Endothelial cell of umbilical vein (primary cell): ENCODE data around the gene METTL1.

ENCODE experiments used
- CTCF ChIP-seq, 2 donors: IDR thresholded peaks; 1 replicate in 1 of 2; 2 replicates in 1 of 2; pipeline ENCODE4 v1.5.1; 2011; ENCODE audit warnings: low read length in 2 of 2, mild to moderate bottlenecking in 2 of 2, moderate library complexity in 2 of 2, control low read depth in 1 of 2, inconsistent platforms in 1 of 2, low read depth in 1 of 2; ENCODE audit not compliant: insufficient read depth in 1 of 2; ENCODE audit errors: extremely low read depth in 1 of 2
- EZH2 ChIP-seq: IDR thresholded peaks from 2 replicates; pipeline ENCODE4 v1.6.1; 2012; ENCODE audit warnings: borderline replicate concordance, low read depth, mild to moderate bottlenecking, moderate library complexity, low read length, inconsistent platforms; ENCODE audit not compliant: severe bottlenecking
- GATA2 ChIP-seq: IDR thresholded peaks from 2 replicates; pipeline ENCODE4 v1.7.0; 2011; ENCODE audit warnings: low read depth, mild to moderate bottlenecking, moderate library complexity, mixed read lengths, low read length; ENCODE audit not compliant: insufficient read length, insufficient read depth
- JUN ChIP-seq: IDR thresholded peaks from 2 replicates; pipeline ENCODE4 v1.6.1; 2011; ENCODE audit warnings: borderline replicate concordance, low read depth; ENCODE audit not compliant: insufficient read length, insufficient read depth
- MAX ChIP-seq: IDR thresholded peaks from 2 replicates; pipeline ENCODE4 v1.6.1; 2011; ENCODE audit not compliant: insufficient read depth, insufficient read length
- MYC ChIP-seq: IDR thresholded peaks from one replicate; pipeline ENCODE4 v1.6.1; 2011; ENCODE audit warnings: mild to moderate bottlenecking, low read depth, low read length
- POLR2A ChIP-seq: IDR thresholded peaks from 2 replicates; pipeline ENCODE4 v1.6.1; 2012; ENCODE audit warnings: low read depth, mild to moderate bottlenecking, control low read depth, low read length
- POLR2AphosphoS5 ChIP-seq: IDR thresholded peaks from 2 replicates; pipeline ENCODE4 v1.6.1; 2012; ENCODE audit warnings: low read depth, mild to moderate bottlenecking, control low read depth, low read length, moderate library complexity; ENCODE audit not compliant: insufficient read depth

DNA sequence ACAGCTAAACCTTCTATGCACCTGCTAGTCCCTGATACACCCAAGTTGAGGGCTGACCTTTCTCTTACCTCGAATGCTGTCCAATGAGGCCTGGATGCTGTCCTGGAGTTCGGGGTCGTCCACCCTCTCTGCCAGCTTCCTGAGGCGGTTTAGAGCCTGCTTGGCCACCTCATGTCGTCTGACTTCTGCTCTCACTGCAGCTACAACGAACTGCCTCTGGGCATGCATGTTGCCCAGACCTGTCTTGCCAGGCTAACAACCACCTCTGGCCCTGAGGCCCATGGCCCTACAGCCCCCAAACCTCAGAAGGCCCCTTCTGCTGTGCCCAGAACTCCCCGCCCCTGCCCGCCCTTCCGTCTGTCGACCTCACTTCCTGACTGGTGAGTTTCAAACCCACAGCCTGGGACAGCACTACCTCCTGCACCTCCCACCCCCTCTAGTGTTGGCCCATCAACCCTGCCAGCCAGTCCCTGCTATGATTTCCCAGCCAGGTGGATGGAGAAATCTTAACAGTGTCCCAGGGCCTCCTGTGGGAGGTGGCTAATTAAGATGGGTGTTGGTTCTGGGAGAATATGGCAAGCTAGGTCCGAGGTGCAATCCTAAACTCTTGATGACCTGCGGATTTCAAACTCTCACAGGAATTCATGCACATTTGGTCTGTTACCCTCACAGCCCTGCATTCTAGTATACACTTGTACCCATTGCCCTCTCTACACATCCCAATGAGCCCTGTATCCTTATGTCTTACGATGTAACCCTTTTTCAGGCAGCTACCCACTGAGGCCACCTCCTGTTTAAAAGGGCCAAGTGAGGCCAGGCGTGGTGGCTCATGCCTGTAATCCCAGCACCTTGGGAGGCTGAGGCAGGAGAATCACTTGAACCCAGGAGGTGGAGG, 29.8 kb downstream of the METTL1 start:
- TF ChIP-seq MAX: no peak
- no peak for TF ChIP-seq POLR2AphosphoS5
- TF ChIP-seq CTCF (IDR thresholded peaks at IDR 0.05; ENCODE audit: extremely low read depth in 1 of 2, insufficient read depth in 1 of 2, low read depth in 1 of 2, low read length in 2 of 2): no peak
- TF ChIP-seq EZH2: no peak
- TF ChIP-seq POLR2A: no peak
- no peak for TF ChIP-seq JUN
- no peak for TF ChIP-seq MYC
- no peak for TF ChIP-seq GATA2
